GM18505 (cell line): ENCODE measurements around the gene HDAC1.

Experiments used
- ATAC-seq: cut with Tn5 transposase; IDR thresholded peaks from one replicate; pipeline ENCODE4 v1.9.1; 2021; ENCODE audit not compliant: unreplicated experiment
- POLR2A ChIP-seq: IDR thresholded peaks from 4 replicates; pipeline ENCODE4 v1.6.1; 2011; ENCODE audit warnings: borderline replicate concordance; ENCODE audit not compliant: insufficient read depth, insufficient read length; ENCODE audit errors: extremely low read depth

The HDAC1 gene

DNA sequence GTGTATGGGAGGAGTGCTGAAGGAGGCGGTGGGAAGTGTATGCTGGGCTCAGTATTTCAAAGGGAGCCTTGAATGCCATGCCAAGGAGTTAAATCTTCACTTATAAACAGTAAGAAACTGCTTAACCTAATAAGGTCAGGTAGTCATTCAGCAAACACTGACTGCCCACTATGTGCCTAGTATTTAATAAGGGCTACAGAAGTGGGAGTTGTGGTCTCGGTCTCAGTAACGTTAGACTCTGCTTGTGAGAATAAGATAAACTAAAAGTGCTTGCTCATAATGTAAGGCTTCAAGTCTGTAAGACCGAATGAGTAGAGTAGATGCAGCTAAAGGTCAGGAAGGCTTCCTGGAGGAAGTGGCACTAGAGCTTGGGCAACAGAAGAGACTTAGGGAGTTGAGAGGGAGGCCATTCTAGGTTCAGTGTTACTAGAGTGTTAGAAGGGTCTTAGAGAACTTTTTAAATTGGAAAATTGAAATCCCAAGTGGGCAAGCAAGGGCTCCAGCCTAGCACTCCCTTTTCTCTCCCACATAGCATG lies 38.1 kb downstream of the HDAC1 start:
- peak; percentile 19 for TF ChIP-seq POLR2A
- ATAC-seq, result no peak

DNA sequence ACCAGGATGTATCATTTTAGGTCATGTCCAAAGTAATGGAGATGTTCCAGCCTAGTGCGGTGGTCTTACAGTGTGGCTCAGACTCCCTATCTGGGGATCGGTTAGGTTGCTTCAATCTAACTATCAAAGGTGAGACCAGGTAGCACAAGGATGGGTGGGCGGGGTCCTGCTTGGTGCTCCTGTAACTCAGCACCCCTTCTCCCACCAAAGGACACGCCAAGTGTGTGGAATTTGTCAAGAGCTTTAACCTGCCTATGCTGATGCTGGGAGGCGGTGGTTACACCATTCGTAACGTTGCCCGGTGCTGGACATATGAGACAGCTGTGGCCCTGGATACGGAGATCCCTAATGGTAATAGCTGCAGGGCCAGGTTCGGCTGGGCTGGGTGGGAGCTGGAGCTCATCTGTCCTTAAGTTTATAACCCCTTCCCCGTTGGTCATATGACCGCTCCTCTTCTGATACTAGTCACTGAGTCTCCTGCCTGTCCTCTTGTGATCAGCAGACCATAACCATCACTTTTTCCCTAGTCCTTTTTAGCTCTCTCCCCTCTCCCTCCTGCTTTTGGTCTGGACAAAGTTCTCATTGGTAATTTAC lies 38.8 kb downstream of the HDAC1 start:
- TF ChIP-seq POLR2A, result no peak
- ATAC-seq, result no peak

DNA sequence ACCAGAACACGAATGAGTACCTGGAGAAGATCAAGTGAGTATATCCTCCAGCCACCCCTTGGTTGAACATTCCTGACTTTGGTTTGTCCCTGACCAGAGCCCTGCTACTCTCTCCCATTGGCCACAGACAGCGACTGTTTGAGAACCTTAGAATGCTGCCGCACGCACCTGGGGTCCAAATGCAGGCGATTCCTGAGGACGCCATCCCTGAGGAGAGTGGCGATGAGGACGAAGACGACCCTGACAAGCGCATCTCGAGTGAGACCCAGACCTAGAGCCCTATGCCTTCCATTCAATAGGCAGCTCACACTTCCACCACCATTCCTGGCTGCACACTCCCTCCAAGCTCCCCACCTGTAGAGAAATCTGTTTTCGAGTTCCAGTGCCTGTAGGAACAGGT lies 39.7 kb downstream of the HDAC1 start:
- no peak for ATAC-seq
- TF ChIP-seq POLR2A, result no peak

DNA sequence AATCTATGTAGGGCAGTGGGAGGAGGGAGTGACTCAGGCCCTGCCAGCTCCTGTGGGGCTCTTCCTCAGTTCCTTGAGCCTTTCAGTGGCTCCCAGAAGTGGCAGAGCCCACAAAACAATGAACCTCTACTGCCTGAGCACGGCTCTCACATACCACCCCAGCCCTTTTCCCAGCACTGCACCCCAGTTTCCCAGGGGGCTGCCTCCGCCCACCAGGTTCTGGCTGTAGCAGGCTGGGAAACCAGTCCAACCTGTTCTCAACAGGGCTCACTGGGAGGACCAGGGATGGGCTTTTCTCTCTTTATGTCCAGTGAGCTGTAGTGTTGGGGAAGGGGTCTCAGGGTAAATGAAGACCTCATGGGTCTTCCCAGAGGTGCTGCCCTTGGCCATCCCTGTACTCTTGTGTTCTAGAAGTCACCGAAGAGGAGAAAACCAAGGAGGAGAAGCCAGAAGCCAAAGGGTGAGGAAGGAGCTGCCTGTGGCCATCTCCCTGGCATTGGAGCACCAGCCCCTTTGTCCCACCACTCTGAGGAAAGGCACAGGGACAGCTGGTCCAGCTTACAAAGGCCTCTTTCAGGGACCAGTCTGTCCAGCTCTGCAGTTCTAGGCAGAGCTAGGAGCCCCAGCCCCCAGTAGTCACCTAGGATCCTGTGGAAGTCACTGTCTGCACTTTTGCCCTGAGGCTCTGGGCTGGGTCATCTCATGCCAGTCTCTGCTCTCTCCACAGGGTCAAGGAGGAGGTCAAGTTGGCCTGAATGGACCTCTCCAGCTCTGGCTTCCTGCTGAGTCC lies 40.6 kb downstream of the HDAC1 start:
- no peak for ATAC-seq

DNA sequence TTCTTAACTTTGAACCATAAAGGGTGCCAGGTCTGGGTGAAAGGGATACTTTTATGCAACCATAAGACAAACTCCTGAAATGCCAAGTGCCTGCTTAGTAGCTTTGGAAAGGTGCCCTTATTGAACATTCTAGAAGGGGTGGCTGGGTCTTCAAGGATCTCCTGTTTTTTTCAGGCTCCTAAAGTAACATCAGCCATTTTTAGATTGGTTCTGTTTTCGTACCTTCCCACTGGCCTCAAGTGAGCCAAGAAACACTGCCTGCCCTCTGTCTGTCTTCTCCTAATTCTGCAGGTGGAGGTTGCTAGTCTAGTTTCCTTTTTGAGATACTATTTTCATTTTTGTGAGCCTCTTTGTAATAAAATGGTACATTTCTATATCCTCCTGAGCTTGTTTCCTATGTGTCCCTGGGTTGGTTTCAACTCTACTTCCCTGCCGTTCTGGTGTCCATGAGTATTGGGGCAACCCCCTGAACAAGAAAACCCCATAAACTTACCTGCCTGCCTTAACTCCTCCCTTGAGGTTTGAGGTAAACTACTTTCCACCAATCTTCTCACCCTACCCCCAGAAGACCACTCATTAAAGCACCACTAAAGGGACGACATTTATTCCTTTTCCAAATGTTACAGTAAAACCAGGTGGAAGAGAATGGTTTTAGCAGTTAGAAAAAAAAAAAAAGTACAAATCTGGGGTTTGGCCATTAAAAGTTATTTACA lies 41.5 kb downstream of the HDAC1 start:
- TF ChIP-seq POLR2A, result no peak
- ATAC-seq, result no peak

More for the DNA sequence above, 40.6 kb downstream of the HDAC1 start:
- TF ChIP-seq POLR2A, result no peak

DNA sequence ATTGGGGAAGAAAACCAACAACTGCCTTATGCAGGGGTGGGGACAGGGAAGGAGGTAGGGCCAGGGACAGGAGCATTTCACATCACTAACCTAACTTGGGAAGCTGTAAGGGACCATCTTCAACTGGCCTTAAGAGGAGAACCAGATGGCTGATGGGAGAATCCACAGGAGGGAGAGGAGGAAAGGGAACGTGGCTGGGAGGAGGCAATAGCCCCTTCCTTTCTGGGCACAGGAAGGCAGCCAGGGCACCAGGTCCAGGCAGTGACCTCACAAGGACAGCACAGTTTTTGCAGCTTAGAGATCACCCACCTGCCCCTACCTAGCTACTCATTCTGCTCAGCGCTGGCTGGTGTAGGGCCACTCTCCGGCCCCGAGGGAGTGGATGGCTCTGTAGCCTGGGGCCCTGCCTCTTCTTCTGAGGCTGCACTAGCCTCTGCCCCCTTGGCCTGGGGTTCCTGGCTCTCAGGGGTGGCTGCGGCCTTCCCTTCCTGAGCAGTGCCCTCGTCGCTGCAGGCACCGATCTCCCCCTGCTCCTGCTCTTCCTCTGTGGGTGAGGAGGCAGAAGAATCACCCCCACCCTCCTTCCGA lies 42.5 kb downstream of the HDAC1 start:
- TF ChIP-seq POLR2A, result peak; percentile 52
- no peak for ATAC-seq

DNA sequence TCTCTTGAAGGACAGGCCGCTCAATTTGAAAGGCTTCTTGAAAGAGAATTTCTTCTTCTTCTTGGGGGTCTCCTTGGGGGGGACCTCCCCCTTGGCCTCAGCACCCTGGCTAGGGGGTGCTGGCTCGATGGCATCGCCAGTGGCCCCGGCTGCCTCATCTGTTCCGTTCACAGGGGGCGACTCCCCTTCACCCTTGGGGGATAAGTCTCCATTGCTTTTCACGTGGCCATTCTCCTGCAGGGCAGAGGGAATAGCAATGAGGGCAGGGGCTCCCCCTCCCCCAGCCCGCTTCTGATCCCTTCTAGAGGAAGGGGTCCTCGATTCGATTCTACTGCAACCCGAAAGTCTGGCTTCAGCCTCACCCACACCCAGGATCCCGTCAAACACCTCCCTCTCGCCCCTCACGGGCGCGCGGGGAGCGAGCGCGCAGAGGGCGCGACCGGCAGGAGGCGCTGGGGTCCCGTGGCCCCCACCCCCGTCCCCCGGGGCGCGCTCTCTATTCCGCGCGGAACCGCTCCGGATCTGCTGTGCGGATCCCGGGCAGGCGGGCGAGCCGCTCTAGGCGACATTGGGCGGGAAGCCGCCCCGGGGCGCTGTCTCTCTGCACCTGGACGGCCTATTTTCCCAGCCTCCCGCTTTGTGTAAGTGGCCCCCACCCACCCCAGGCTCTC lies 43.1 kb downstream of the HDAC1 start:
- TF ChIP-seq POLR2A, result peak; percentile 17
- no peak for ATAC-seq

DNA sequence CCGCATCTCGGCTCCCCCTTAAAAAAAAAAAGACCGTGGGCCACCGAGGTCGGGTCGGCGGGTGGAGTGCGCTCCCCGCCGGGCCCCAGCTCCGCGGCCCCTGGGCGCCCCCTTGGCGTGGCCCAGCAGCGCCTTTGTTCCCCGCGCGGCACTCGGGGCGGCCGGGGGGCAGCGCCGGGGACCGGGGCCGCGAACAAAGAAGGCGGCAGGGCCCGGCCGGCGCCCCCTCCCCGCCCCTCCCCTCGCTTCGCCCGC lies 43.6 kb downstream of the HDAC1 start:
- ATAC-seq, result no peak
- no peak for TF ChIP-seq POLR2A

DNA sequence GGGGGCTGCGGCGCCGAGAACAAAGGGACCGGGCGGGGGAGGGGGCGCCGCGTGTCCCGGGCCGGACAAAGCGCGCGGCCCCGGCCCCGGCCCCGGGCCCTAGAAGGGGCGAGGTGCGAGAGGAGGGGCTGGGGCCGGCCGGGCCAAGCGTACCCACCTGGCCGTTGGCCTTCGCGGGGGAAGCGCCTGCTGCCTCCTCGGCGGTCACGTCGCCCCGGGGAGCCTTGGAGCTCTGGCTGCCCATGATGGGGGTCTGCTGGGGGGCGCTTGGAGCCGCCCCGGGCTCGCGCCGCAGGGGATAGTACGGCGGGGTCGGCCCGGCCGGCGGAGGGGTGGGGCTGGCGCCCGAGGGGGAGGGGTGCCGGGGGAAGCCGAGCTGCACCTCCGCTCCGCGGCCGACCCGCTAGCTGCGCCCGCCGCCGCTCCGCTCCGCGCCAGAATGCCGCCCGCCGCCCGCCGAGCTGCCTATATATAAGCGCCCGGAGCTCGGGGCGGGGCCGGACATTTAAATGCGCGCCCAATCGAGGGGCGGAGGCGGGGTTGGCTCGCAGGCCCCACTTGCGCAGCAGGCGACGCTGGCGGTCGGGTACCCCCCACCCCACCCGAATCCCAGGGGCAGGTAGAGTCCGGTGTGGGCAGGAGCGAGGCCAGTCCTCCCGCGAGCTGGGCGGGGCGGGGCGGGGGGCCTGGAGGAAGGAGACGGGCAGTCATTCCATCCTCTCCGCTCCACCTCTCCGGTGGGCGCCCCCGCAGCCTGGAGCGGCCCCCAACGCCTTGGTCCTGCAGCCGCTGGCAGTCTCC lies 44.1 kb downstream of the HDAC1 start, which contains the start of gene MARCKSL1:
MARCKSL1 (minus strand) TSS at position 444 of the 801 bp plus-strand sequence; CDS start at position 244, 200 bp downstream.
- ATAC-seq, result no peak
- peak; percentile 99 for TF ChIP-seq POLR2A

DNA sequence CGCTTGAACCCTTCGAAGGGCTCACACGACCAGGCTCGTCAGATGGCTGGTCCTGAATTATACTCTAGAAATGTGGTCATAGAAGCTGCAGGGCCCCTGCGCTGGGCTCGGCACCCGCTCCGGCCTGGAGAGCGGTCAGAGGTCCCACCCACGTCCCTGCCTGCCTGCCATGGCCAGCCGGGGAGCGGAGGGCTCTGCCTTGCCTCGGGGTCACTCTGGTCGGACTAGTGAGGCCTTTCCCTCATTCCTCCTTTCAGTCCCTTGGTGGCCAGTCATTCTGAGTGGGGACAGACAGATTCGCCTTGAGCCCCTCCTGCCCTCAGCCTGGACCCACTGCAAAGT lies 44.7 kb downstream of the HDAC1 start:
- TF ChIP-seq POLR2A, result no peak
- no peak for ATAC-seq

DNA sequence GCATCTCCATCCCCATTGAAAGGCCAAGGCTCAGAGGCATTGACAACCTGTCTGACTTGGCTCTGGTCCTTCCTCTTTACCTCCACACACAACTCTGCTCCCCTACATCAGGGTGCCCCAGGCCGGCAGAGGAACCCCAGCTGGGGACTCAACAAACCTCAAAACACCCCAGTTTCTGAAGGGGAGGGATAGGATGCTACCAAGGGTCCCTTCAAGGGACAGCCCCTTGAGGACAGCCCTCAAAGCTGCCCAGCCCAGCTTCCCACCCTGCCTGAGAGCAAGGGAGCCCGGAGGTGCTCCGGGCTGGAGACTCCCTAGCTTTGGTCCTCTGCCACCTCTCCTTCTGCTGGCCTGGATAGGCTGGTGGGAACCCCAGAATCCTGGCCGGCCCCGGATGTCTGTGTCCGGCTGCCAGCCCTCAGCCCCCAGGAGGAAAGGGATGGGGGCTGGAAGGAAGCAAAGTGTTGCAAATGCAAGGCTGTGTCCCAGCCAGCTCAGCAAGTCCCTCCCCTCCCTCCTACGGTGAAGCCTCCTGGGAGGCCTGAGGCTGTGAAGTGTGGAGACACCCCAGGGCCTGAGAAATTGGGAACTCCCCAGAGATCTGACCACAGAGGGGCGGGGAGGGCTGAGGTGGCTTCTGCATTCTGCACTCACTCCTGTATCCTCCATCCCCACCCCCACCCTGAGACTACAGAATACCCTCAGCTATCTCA lies 45.2 kb downstream of the HDAC1 start:
- no peak for ATAC-seq
- no peak for TF ChIP-seq POLR2A
